T-helper 17 cell (primary cell): ENCODE data around the gene KCMF1. TPM values are rescaled to one million over a fixed set of nuclear protein-coding genes. Genes with fewer than 3 reads are reported as not detected.

Source experiments
- ATAC-seq: fragments of 150-1000 bp; cut with Tn5 transposase; 2 replicates; pipeline ENCODE4 v1.10.0; 2021; ENCODE audit warnings: mild to moderate bottlenecking, moderate library complexity
- DNase-seq, 3 donors: peaks; one replicate each; pipeline versions ENCODE4 v3.0.0 to v3.0.0-alpha.2; 2020 to 2021
- H3K9me3 ChIP-seq: one replicate; pipeline ENCODE4 v1.7.0; 2013; ENCODE audit warnings: low read length, mild to moderate bottlenecking; ENCODE audit not compliant: control insufficient read depth, poor library complexity, severe bottlenecking
- H3K27ac Mint-ChIP-seq: one replicate; pipeline ENCODE4 v1.8.0; 2022; ENCODE audit warnings: mild to moderate bottlenecking, moderate library complexity, mixed read lengths
- H3K27me3 Mint-ChIP-seq: one replicate; pipeline ENCODE4 v1.8.0; 2022; ENCODE audit warnings: mixed read lengths
- H3K36me3 Mint-ChIP-seq: one replicate; pipeline ENCODE4 v1.8.0; 2022; ENCODE audit warnings: low read depth, mixed read lengths
- H3K4me1 Mint-ChIP-seq: one replicate; pipeline ENCODE4 v1.8.0; 2022; ENCODE audit warnings: mild to moderate bottlenecking, mixed read lengths
- H3K4me3 Mint-ChIP-seq: one replicate; pipeline ENCODE4 v1.8.0; 2022; ENCODE audit warnings: mild to moderate bottlenecking, moderate library complexity, mixed read lengths
- total RNA-seq, 4 donors: library from RNA in 2 of 4; stranded (reverse) in 2 of 4; gene quantifications; one replicate each; pipeline ENCODE4 v1.2.3 and lab custom pipeline; 2022 to 2026

Gene KCMF1
- total RNA-seq, 2 donors from 2014 or later = 63.6 to 80.6 TPM

DNA sequence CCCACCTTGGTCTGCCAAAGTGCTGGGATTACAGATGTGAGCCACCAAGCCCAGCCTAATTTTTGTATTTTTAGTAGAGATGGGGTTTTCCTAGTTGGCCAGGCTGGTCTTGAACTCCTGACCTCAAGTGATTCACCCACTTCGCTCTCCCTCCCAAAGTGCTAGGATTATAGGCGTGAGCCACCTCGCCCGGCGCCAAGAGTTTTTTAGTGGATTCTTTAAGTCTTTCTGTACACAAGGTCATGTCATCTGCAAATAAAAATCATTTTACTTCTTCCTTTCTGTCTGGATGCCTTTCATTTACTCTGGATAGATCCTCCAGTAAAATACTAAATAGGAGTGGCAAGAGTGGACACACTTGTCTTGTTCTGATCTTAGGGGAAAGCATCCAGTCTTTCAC is 61.7 kb downstream of the KCMF1 start:
- DNase-seq = no peak
- H3K4me1 Mint-ChIP-seq = peaks cover 12% of the 10 kb centered on the region
- ATAC-seq = no peak
- H3K27ac Mint-ChIP-seq = peak overlapping the region; percentile 47
- peaks cover 1% of the 10 kb centered on the region for H3K36me3 Mint-ChIP-seq
- H3K4me3 Mint-ChIP-seq = no peak overlapping the region
- H3K9me3 ChIP-seq = no peaks in the 10 kb centered on the region
- H3K27me3 Mint-ChIP-seq = no peaks in the 10 kb centered on the region

DNA sequence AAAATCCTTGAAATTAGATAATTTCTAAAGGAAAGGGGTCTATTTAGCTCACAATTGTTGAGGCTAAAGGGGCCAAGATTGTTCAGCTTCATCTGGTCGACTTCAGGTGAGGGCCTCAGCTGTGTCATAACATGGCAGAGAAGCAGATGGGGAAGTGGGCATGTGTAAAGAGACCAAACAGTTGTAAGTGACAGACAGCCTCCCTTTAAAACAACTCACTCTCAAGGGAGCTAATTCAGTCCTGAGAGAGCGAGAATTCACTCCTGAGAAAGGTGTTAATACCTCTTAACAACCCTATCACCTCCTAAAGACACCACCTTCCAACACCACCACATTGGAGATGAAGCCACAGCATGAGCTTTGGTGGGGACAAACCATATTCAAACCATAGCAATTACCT is 62.4 kb downstream of the KCMF1 start:
- no peaks in the 10 kb centered on the region for H3K27me3 Mint-ChIP-seq
- peaks cover 13% of the 10 kb centered on the region for H3K4me1 Mint-ChIP-seq
- peaks cover 2% of the 10 kb centered on the region for H3K36me3 Mint-ChIP-seq
- ATAC-seq (no peak), DNase-seq (no peak)
- H3K4me3 Mint-ChIP-seq = no peak overlapping the region
- H3K9me3 ChIP-seq = no peaks in the 10 kb centered on the region
- H3K27ac Mint-ChIP-seq = peak overlapping the region; percentile 47

- no peaks in the 10 kb centered on the region for H3K27me3 Mint-ChIP-seq
- peak overlapping the region; percentile 8 for H3K27ac Mint-ChIP-seq
- DNase-seq = no peak
- no peak for ATAC-seq
- H3K4me1 Mint-ChIP-seq = peaks cover 14% of the 10 kb centered on the region
- H3K36me3 Mint-ChIP-seq = peaks cover 2% of the 10 kb centered on the region
- H3K9me3 ChIP-seq = no peaks in the 10 kb centered on the region
- H3K4me3 Mint-ChIP-seq = no peak overlapping the region
Observed at GRCh38 chr2:85034158-85034557, 63.2 kb downstream of the KCMF1 start.

- H3K27ac Mint-ChIP-seq = no peak overlapping the region
- peaks cover 7% of the 10 kb centered on the region for H3K36me3 Mint-ChIP-seq
- no peak for DNase-seq
- no peaks in the 10 kb centered on the region for H3K9me3 ChIP-seq
- peaks cover 26% of the 10 kb centered on the region for H3K4me1 Mint-ChIP-seq
- ATAC-seq = no peak
- no peaks in the 10 kb centered on the region for H3K27me3 Mint-ChIP-seq
- H3K4me3 Mint-ChIP-seq = no peak overlapping the region
Observed at GRCh38 chr2:85037622-85038021, 66.7 kb downstream of the KCMF1 start.

- Mint-ChIP-seq H3K4me1 (peaks cover 29% of the 10 kb centered on the region), H3K27me3 (no peaks in the 10 kb centered on the region), H3K27ac (peak overlapping the region; percentile 37), H3K4me3 (no peak overlapping the region), H3K36me3 (peaks cover 11% of the 10 kb centered on the region)
- H3K9me3 ChIP-seq = no peaks in the 10 kb centered on the region
- DNase-seq = no peak
- no peak for ATAC-seq
Observed at GRCh38 chr2:85042330-85042729, 71.4 kb downstream of the KCMF1 start.

GRCh38 chr2:85048534-85048933 is 77.6 kb downstream of the KCMF1 start:
- Mint-ChIP-seq H3K36me3 (peaks cover 7% of the 10 kb centered on the region), H3K27me3 (no peaks in the 10 kb centered on the region), H3K4me1 (peaks cover 9% of the 10 kb centered on the region), H3K27ac (no peak overlapping the region), H3K4me3 (no peak overlapping the region)
- ATAC-seq (no peak), DNase-seq (no peak)
- no peaks in the 10 kb centered on the region for H3K9me3 ChIP-seq

GRCh38 chr2:85049236-85049635 is 78.3 kb downstream of the KCMF1 start:
- H3K9me3 ChIP-seq = no peaks in the 10 kb centered on the region
- Mint-ChIP-seq H3K27me3 (no peaks in the 10 kb centered on the region), H3K4me1 (peaks cover 9% of the 10 kb centered on the region), H3K4me3 (no peak overlapping the region), H3K27ac (peak overlapping the region; percentile 61), H3K36me3 (peaks cover 8% of the 10 kb centered on the region)
- DNase-seq (no peak), ATAC-seq (no peak)

DNA sequence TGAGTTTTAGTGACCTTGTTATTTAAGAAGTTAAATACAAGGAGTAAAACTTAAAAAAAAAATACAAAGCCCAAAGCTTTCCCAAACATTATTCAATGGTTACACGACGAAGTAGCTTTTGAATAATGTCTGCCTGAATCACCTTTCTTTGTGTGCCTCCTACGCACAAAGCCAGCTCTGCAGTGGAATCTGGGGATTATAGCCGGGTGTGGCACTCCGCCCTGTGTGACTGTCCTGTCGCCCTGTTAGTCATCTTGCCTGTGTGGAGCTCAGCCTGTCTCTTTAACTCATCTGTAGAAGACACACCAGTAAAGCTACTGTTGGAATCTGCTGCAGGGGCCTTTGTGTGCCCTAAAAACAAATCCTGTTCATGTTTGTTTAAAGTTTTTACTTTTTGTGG is 82.8 kb downstream of the KCMF1 start:
- peak; percentile 36 for ATAC-seq
- H3K4me3 Mint-ChIP-seq = no peak overlapping the region
- peaks cover 16% of the 10 kb centered on the region for H3K4me1 Mint-ChIP-seq
- H3K27me3 Mint-ChIP-seq = no peaks in the 10 kb centered on the region
- DNase-seq = no peak
- peaks cover 4% of the 10 kb centered on the region for H3K36me3 Mint-ChIP-seq
- H3K27ac Mint-ChIP-seq = peak overlapping the region; percentile 67
- no peaks in the 10 kb centered on the region for H3K9me3 ChIP-seq

- Mint-ChIP-seq H3K27me3 (no peaks in the 10 kb centered on the region), H3K4me1 (peaks cover 14% of the 10 kb centered on the region), H3K27ac (peak overlapping the region; percentile 70), H3K4me3 (no peak overlapping the region), H3K36me3 (peaks cover 2% of the 10 kb centered on the region)
- ATAC-seq (no peak), DNase-seq (no peak)
- no peaks in the 10 kb centered on the region for H3K9me3 ChIP-seq
Observed at GRCh38 chr2:85057226-85057962, 86.4 kb downstream of the KCMF1 start.

DNA sequence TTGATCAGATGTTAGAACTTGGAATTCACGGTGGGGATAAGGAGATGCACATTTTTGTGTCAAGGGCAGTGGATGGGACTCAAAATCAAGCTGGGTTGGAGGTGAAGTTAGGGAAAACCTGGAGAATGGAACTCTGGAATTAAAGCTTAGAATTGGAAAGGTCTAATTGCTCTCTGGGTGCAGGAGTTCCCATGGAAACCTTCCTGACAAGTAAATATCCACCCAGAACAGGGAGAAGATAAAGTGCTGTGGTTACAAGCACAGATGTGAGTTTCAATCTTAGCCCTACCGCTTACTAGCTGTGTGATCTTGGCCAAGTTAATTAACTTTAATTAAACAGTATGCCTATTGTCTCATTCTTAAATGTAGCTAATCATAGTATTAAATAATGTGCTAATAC is 90.9 kb downstream of the KCMF1 start:
- Mint-ChIP-seq H3K27ac (no peak overlapping the region), H3K4me1 (peaks cover 3% of the 10 kb centered on the region), H3K36me3 (peaks cover 2% of the 10 kb centered on the region), H3K4me3 (no peak overlapping the region), H3K27me3 (peaks cover 26% of the 10 kb centered on the region)
- ATAC-seq = no peak
- no peak for DNase-seq
- no peaks in the 10 kb centered on the region for H3K9me3 ChIP-seq

DNA sequence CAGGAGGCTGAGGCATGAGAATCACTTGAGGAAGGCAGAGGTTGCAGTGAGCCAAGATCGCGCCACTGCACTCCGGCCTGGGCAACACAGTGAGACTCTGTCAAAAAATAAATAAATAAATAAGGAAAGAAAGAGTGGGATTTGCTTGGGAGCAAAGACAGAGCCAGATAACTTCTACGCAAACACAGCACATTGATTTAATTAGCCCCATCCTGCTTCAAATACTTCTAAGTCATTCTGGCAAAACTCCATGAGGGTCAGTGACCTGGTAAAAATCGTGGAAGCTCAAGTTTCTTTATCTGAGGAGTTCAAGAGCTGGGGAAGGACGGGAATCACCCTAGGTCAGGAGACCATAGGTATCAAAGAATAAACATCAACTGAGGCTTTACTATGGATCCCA is 91.6 kb downstream of the KCMF1 start:
- H3K4me3 Mint-ChIP-seq = no peak overlapping the region
- no peaks in the 10 kb centered on the region for H3K9me3 ChIP-seq
- H3K27ac Mint-ChIP-seq = no peak overlapping the region
- ATAC-seq = no peak
- H3K36me3 Mint-ChIP-seq = peaks cover 2% of the 10 kb centered on the region
- H3K4me1 Mint-ChIP-seq = peaks cover 4% of the 10 kb centered on the region
- DNase-seq = no peak
- H3K27me3 Mint-ChIP-seq = peaks cover 33% of the 10 kb centered on the region

DNA sequence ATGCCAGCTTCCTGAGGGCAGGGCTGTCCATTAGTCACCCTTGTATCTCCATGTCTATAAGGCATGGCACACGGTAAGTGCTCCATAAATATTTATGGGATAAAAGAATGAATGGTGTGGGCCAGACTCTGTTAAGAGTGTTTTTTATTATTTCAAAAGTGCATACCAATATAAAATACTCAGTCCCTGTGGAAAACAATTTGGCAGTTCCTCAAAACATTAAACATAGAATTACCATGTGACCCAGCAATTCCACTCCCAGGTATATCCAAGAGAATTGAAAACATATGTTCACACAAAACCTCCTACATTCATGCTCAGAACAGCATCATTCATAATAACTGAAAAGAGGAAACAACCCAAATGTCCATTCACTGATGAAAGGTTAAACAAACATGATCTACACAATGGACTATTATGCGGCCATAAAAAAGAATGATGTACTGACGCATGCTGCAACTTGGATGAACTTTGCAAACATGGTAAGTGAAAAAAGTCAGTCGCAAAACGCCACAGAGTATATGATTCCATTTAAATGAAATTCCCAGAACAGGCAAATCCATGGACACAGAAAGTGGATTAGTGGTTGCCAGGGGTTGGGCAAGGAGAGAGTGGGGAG is 93.1 kb downstream of the KCMF1 start:
- H3K4me3 Mint-ChIP-seq = no peak overlapping the region
- H3K4me1 Mint-ChIP-seq = peaks cover 3% of the 10 kb centered on the region
- H3K27me3 Mint-ChIP-seq = peaks cover 37% of the 10 kb centered on the region
- no peak overlapping the region for H3K27ac Mint-ChIP-seq
- no peaks in the 10 kb centered on the region for H3K9me3 ChIP-seq
- DNase-seq (no peak), ATAC-seq (no peak)
- H3K36me3 Mint-ChIP-seq = peaks cover 2% of the 10 kb centered on the region

GRCh38 chr2:85064927-85065577 is 94.1 kb downstream of the KCMF1 start:
- Mint-ChIP-seq H3K4me3 (no peak overlapping the region), H3K4me1 (peaks cover 3% of the 10 kb centered on the region), H3K27me3 (peaks cover 37% of the 10 kb centered on the region), H3K36me3 (peaks cover 2% of the 10 kb centered on the region), H3K27ac (no peak overlapping the region)
- no peak for DNase-seq
- ATAC-seq = no peak
- H3K9me3 ChIP-seq = no peaks in the 10 kb centered on the region
